ENCODE data around the gene KLHL42. TPM values are rescaled to one million over a fixed set of nuclear protein-coding genes. Genes with fewer than 3 reads are reported as not detected.

Gene KLHL42
- total RNA-seq (2011; cell fraction: chromatin; rRNA removed; ENCODE audit: low replicate concordance) = 33.6 and 49.3 TPM in 2 replicates
- total RNA-seq (2011; cell fraction: nucleolus; rRNA removed) = 27.2 and 29.5 TPM in 2 replicates
- 38.5 and 44.9 TPM in 2 replicates for total RNA-seq (2011; cell fraction: nucleoplasm; rRNA removed)
- total RNA-seq (2014; rRNA removed) (11.8 and 12.5 TPM in 2 replicates), total RNA-seq (2014; rRNA removed; fragmentation: Illumina TruSeq; extraction: Trizol) (8.0 and 8.4 TPM in 2 replicates), total RNA-seq (2015; rRNA removed; fragmentation: Illumina TruSeq; extraction: Trizol) (9.6 and 10.5 TPM in 2 replicates), total RNA-seq (2021) (11.7 and 12.3 TPM in 2 replicates), polyA plus RNA-seq (2011; rRNA removed) (10.8 and 11.1 TPM in 2 replicates), polyA plus RNA-seq (2014; fragmentation: Illumina TruSeq; extraction: Trizol) (7.4 and 8.2 TPM in 2 replicates), polyA plus RNA-seq (2014; fragmentation: Nextera tagmentation; extraction: Ambion mirVana) (1 to 10 TPM; 1.5 TPM), polyA plus RNA-seq (2014; rRNA removed) (9.6 and 14.3 TPM in 2 replicates), polyA minus RNA-seq (2011; rRNA and poly(A)+ RNA removed) (16.2 and 19.8 TPM in 2 replicates), Bru-seq, nascent RNA (percentile 74 among the genes with signal in this experiment), BruChase-seq, experiment 1, labeled RNA remaining after a 2-hour chase (percentile 77 among the genes with signal in this experiment), BruChase-seq, experiment 2, labeled RNA remaining after a 6-hour chase (percentile 81 among the genes with signal in this experiment)
- polyA plus RNA-seq (2011; cell fraction: cytosol; rRNA removed) = 10.2 and 14.6 TPM in 2 replicates
- polyA plus RNA-seq (2011; cell fraction: nucleus; rRNA removed) = 30.6 and 41.5 TPM in 2 replicates
- polyA plus RNA-seq (2012) = 6.1 and 11.9 TPM in 2 replicates
- polyA minus RNA-seq (2011; cell fraction: cytosol; rRNA and poly(A)+ RNA removed) = 5.9 and 10.0 TPM in 2 replicates
- polyA minus RNA-seq (2011; cell fraction: nucleus; rRNA and poly(A)+ RNA removed) = 28.9 and 37.2 TPM in 2 replicates
- long read RNA-seq, experiment 1, full-length matches to known transcripts = 35 of 53 reads
- long read RNA-seq, experiment 1, partial matches to known transcripts = 9 of 53 reads
- long read RNA-seq, experiment 1, other reads (novel, unspliced or antisense) = 9 of 53 reads
- long read RNA-seq, experiment 2, full-length matches to known transcripts = 8 of 11 reads
- long read RNA-seq, experiment 2, partial matches to known transcripts = 0 of 11 reads
- long read RNA-seq, experiment 2, other reads (novel, unspliced or antisense) = 3 of 11 reads
- long read RNA-seq, experiment 3, partial matches to known transcripts = 0 of 2 reads
- long read RNA-seq, experiment 3, other reads (novel, unspliced or antisense) = 1 of 2 reads

- peak; percentile 71 to 81 (median 76) for DNase-seq (ENCODE audit: extremely low read depth in 1 of 4, low spot score in 3 of 4)
- ATAC-seq = peak; percentile 88
- no peaks in the 10 kb centered on the region for H3K9me3 ChIP-seq (replicated peaks; ENCODE audit: control insufficient read depth, insufficient read depth, low read depth, low read length)
- peak within 1 kb of the TSS; percentile 71 for H3K27ac ChIP-seq (ENCODE audit: extremely low read depth, low read depth, low read length)
- no TSS peak for BruUV-seq (replicated peaks)
- FAIRE-seq = no peak
- H3K4me3 ChIP-seq = peak within 1 kb of the TSS; percentile 66
- H3K4me1 ChIP-seq (replicated peaks in 1 of 2; ENCODE audit: control insufficient read depth in 2 of 2, insufficient read depth in 2 of 2, low read length in 2 of 2) = peaks cover 11 to 28% of the 10 kb centered on the region in 2 experiments; a peak in 4 of 5 replicates
- in situ Hi-C loops (cut with MboI) = no loop called here
- H3K9me1 ChIP-seq (ENCODE audit: control insufficient read depth, insufficient read depth, low read length) = no peaks in the 10 kb centered on the region
- ChIA-PET CTCF (ENCODE audit: low intra/inter-chr PET ratio) (no interaction called here), POLR2A (interaction anchor here (0.6 to 2.0 kb wide), 9 partner anchors 8 to 1183 kb away, joined by 3 to 8 read pairs (median 3); no protein-coding TSS in a partner anchor)
- H4K20me1 ChIP-seq (replicated peaks; ENCODE audit: control insufficient read depth, insufficient read depth, low read length) = no peaks in the 10 kb centered on the region; the same call in 1 of the 2 replicates
- H3K9ac ChIP-seq (ENCODE audit: insufficient read depth in 1 of 2, low read depth in 2 of 2, low read length in 2 of 2) = peak within 1 kb of the TSS; percentile 54 to 97
- peak within 1 kb of the TSS; percentile 98 for H2AFZ ChIP-seq (ENCODE audit: low read depth, low read length)
- H3K4me2 ChIP-seq (ENCODE audit: insufficient read depth, low read length) = peak within 1 kb of the TSS; percentile 86
- H3K36me3 ChIP-seq (ENCODE audit: control insufficient read depth, insufficient read depth, low read length) = peaks cover 10% of the 10 kb centered on the region; the same call in 2 of the 3 replicates
- intact Hi-C loops (cut with micrococcal nuclease) = loop anchor here (5.0 kb wide), 1 partner anchor 42 kb away; no protein-coding TSS in a partner anchor
- H3K27me3 ChIP-seq (ENCODE audit: control insufficient read depth in 2 of 2, insufficient read depth in 2 of 2, low read length in 2 of 2) = no peaks in the 10 kb centered on the region
- peaks cover 27% of the 10 kb centered on the region for H3K79me2 ChIP-seq (ENCODE audit: control insufficient read depth, insufficient read depth, low read length)
- under 1% methylated on average over 43 of the region's 92 CpGs for WGBS (ENCODE audit: insufficient coverage, low coverage, missing lambda C conversion rate)
- TF ChIP-seq ZBTB12 (CRISPR knock-in tag; IDR thresholded peaks at IDR 0.05) = no peak
- peak in 1 of 2 experiments; percentile 86; a peak in 2 of 4 replicates for TF ChIP-seq ZNF639 (CRISPR knock-in tag; conservative IDR thresholded peaks at IDR 0.05 in 1 of 2, IDR thresholded peaks at IDR 0.05 in 1 of 2)
- TF ChIP-seq ZBTB1 (CRISPR knock-in tag; IDR thresholded peaks at IDR 0.05; ENCODE audit: borderline replicate concordance, low read depth) = 0 out of 2 replicates have a peak, but pooled peaks have one; percentile 54
- TF ChIP-seq UBTF (IDR thresholded peaks at IDR 0.05; ENCODE audit: borderline replicate concordance in 1 of 2, low read depth in 2 of 2, low read length in 2 of 2) = peak; percentile 71 to 94; a peak in 3 of 4 replicates
- TF ChIP-seq POU5F1 (IDR thresholded peaks at IDR 0.05; ENCODE audit: borderline replicate concordance, low read depth, low read length, partially characterized antibody) = no peak
Observed at GRCh38 chr12:27779920-27780611, at the start of gene KLHL42, which contains the start of gene MANSC4. TSS of gene KLHL42 (plus strand) at chr12:27780233. CDS start at chr12:27780331, 98 bp downstream. TSS of gene MANSC4 (minus strand) at chr12:27780236. CDS start at chr12:27771276, 8,960 bp downstream.

All from K562 (cell line).